Transverse colon (tissue), 3 donors: ENCODE measurements around the gene HECTD2.

ENCODE experiments used
- CTCF ChIP-seq, 5 experiments: fragments of 200-600 bp in 3 of 5; fragments of 450-650 bp in 2 of 5; sonication (generic) in 3 of 5; IDR thresholded peaks; 1 replicate in 2 of 5; 2 replicates in 3 of 5; pipeline ENCODE4 v1.5.1; 2016 to 2017; ENCODE audit warnings: antibody characterized with exemption in 5 of 5, inconsistent platforms in 3 of 5, mild to moderate bottlenecking in 2 of 5, moderate library complexity in 1 of 5
- EP300 ChIP-seq: sonication (generic); formaldehyde crosslinking; IDR thresholded peaks from one replicate; pipeline ENCODE4 v1.6.1; 2017; ENCODE audit warnings: antibody characterized with exemption, low read depth
- POLR2A ChIP-seq: fragments of 450-650 bp; IDR thresholded peaks from one replicate; pipeline ENCODE4 v1.6.1; 2016; ENCODE audit warnings: antibody characterized with exemption, mild to moderate bottlenecking, moderate library complexity

- TF ChIP-seq EP300 (no peak), CTCF (IDR thresholded peaks at IDR 0.05) (no peak), POLR2A (no peak)
These were observed 57.0 kb downstream of the HECTD2 start for GRCh38 chr10:91467114-91467513.
